HG03521 (cell line): ENCODE results near the gene CCDC12.
A peak's percentile ranks its signal among the peaks of the same experiment; 100 is the strongest.

Experiments used
- ATAC-seq: cut with Tn5 transposase; IDR thresholded peaks from one replicate; pipeline ENCODE4 v1.9.1; 2021; ENCODE audit warnings: mild to moderate bottlenecking, moderate library complexity; ENCODE audit not compliant: unreplicated experiment

Gene CCDC12

DNA sequence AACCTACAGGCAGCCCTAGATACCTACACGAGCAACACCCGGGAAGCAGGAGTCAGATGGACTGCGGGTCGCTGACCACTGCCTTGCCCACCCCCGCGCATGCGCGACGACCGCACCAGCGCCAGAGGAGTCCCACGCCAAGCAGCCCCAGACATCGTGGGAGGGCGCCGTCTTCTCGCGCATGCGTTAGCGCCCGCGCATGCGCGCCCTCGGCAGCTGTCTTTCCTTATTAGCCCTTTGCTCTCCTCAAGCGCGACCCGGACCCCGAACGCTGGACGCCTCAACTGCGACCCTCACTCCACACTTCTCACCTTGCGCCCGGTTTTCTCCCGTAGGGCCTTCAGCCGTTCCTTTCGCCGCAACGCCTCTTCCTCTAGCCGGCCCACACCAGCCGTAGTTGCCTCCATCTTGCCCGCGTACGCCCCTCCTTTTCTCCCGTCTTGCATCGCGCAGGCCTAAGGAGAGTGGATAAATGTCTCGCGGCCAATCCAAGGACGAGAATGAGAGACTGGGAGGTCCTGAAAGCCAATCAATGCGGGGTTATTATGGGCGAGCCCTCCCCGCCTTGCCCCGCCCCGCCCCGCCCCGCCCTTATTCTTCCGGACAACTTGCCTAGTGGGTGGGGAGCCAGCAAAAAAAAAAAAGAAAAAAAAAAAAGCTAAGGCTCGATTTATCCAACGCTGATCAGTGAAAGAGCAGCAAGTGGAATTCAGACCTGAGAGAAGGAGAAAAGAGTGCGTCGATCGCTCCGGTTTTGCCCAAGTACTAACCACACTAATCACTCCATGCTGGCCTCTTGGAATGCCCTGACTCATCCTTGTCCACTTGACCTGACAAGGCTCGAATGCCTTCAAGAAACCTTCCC lies at the start of gene CCDC12:
TSS of gene CCDC12 (minus strand) at position 420 of the 865 bp plus-strand sequence. CDS start at position 407, 13 bp downstream.
- ATAC-seq: peak; percentile 68

DNA sequence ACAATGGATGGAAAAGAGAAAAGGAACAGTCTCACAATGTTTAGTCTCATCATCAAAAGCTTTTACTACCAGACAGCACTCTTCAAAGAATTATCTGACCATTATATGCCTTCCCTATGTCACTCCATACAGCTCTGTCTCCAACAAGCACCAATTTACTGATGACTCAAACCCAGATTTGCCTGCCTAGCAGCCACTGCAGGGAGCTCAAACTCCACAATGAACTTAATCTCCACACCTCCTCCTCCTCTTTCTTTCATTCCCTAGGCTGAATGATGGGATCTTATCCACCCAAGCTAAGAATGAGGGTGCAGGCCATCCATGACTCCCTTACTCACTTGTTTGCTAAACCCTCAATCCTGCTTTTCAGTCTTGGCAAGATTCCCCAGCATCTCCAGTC lies 48.4 kb upstream of the CCDC12 start:
- no peak for ATAC-seq

DNA sequence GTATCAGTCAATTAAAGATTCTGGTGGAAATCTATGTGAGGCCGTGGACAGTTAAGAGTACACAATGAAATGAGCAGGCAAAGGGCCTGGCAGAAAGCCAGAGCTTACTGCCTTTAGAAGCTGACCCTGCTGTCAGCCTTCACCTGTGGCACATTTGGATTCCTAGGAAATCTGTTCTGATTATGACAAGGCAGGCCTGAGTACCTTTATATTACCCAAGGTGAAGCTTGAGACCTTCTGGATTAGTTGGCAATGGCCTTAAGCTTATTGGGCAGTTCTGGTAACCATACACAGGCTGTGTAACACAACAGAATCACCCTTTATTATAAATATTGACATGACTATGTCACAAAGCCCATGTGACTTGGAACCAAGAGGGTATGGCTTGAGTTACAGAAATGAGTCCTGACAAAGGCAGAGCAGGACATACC lies 46.1 kb upstream of the CCDC12 start:
- ATAC-seq: no peak

DNA sequence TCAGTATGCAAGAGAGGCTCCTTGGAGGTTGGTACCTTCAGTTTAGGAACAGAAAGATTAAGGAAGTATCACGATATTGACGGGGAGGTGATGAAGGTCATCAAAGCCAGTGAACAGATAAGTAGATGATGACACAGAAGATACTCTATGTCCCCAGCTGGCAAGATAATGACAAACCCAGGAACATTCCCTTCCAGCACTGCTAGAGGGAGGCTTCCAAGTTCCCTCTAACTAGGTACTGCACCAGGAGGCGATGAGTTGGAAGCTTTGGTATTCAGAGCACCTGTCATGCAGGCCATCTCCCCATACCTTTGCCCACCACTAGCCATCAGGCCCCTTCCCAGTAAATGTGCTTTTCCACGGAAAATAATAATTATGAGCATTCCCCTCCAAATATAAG lies 43.8 kb upstream of the CCDC12 start:
- ATAC-seq: no peak

DNA sequence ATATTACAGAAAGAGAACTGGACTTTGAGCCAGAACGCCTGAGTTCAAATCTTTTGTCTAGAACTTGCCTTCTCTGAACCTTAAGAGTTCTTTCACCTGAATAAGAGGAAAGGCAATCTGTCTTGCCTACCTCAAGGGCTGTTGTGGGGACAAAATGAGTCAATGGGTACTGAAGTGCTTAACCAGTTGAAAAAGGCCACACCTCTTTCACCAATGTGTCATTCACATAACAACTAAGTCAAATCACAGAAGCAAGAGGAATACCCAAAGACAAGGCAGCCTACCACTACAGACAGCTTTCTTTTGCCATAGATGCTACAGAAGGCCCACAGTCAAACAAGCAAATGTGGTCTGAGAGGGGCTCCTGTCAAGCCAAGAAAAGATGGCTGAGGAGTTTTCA lies 42.7 kb upstream of the CCDC12 start:
- no peak for ATAC-seq

DNA sequence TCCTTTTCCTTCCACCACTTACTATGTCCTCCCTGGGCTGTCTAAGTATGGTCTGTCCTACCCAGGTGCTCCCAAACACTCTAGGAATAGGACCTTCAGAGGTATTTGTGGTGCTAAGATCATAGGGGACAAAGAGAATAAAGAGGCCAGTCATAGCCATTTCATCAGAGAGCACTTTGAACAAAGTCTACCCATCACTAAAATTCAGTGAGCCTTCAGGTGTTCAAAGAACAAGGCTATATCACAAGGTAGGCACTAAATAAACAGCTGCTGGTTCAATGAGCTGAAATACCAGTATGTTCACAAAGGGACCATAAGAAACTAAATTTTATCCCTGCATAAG lies 41.7 kb upstream of the CCDC12 start:
- ATAC-seq: no peak

DNA sequence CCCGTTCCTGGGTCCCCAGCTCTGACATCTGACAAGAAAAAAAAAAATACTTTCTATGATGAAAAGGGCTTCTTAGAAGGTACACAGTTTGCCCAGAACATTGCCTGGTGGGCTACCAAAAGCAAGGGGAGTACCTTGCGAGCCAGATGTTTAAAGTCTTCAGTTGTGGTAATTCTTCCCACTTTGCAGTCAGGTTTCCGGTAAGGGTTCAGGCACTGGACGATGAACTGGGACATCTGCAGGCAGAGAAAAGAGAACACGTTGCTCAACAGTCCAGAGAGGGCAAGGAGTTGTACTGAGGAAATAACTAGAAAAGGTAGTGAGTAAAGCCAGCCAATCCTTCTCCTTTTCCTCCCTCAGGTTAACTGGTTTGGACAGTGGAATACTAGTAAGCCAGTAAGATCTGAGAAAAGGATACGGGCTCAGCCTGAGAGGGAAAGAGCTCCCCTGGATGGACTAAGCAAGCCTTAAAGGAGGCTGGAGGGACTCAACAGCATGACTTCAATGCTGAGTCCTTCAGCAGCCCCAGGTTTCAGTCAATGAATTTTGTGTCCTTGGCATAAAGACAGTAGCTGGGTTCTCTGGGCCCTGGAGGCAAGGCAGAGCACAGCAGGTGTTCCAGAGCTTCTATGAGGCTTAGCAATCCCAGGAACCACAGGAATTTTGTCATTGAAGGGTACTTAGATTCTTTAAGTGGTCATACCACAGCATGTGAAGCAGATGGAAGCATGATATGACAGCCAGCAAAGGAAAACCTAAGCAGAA lies 41.1 kb upstream of the CCDC12 start:
- ATAC-seq: no peak

DNA sequence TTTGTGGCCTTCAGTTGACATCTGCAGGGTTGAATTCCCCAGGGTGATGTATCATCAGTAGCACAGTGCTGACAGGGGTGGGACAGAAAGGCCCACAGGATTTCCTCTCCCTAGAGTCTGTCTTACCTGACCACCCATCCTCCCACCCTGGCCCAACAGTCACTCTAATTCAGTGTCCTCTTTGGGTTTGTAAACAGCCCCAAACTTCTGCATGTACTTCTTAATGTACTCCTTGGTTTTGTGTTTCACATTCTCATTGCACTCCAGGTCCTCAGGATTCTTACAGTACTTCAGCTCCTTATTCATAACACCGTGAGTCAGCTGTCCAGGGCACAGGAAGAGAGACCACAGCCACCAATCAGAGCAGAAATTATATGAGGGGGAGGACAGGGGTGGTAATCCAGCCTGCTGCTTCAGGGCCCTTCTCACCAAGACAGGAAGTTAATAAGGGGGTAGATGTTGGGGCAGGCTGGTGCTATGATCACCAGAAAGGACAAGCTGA lies 40.4 kb upstream of the CCDC12 start:
- ATAC-seq: no peak

DNA sequence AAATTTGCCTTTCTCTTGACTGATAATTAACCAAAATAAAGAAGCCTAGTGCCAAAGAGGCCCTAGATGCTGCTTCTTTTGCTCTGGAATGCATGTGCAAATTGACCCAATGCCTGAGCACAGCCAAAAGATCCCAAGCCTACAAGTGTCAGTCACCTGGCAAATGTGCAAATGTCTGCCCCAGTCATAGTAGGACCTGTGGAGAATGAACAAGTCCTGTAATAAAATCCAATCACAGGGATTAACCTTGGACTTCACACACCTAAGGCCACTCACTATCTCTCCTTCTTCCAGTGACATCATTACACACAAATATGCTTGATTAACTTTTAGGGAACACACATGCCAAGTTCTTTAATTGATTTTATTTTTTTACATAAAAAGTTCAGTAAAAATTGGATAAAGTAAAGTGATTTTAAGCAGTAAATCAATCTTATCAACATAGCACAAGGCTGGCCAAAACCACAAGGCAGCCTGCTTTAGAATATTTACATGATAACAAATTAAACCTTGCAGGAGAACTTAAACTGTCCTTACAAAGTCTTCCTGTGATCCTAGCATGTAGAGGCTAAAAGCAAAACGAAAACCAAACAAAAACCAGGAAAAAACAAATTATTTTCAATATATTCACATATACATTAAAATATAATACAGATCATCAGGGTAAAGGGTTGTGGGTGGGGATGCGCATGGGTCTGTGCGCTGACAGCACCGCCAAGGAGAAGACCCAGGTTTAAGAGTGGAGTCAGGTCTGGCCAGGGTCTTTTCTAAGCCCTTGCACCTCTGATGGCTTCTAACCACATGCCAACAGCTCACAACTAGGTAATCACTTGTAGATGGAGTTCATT lies 39.8 kb upstream of the CCDC12 start:
- ATAC-seq: no peak

DNA sequence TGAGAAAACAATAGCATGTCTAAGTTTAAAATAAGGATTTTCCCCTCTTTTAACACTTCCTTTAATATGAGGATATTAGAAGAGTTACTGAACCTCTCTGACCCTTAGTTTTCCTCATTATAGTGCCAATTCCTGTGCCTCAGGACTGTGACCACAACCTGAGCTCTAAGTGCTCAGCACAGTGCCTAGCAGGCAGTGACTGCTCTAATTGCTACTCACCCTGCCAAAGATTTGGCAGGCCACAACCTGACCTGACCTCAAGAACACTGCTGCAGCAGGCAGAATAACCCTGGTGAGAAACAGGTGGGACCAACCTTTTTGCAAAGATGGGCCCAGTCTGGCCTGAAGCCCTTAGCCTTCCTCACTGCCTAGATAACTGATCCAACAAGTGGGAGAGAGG lies 38.6 kb upstream of the CCDC12 start:
- ATAC-seq: no peak

DNA sequence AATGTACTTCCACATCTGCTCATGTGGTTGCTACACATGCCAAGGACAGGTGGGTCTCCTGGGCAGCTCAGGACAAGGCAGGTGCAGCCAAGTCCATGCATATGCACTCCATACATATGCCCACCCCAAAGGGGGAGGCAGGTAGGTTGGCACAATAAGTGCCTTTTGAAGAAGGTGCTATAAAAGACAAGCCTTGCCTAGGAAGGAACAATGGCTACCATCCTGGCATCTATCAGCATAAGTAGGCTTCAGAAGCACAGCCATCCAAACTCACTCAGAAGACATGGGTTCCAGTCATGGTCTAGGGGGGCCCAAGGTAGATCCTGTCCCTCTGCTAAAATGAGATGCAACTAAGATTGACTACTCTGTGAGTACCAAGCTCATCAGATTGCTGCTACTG lies 37.5 kb upstream of the CCDC12 start:
- no peak for ATAC-seq

DNA sequence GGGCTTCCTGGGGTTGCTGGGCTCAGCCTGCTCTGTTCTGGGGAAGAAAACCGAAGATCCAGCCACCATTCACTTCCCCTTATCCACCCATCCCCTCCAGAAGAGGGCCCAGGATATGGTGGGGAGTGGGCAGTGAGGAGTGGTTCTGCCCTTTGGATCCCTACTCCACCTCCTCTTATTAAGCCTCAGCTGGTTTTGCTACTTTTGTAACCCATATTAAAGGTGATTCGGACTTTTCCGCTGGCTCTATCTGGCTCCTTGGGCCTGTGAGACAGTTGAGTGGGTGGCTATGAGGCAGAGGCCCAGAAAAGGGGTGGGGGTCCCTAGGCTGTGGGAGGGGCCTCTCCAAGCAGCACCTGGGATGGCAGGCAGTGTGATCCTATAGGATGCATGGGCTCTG lies 36.7 kb upstream of the CCDC12 start:
- ATAC-seq: no peak

DNA sequence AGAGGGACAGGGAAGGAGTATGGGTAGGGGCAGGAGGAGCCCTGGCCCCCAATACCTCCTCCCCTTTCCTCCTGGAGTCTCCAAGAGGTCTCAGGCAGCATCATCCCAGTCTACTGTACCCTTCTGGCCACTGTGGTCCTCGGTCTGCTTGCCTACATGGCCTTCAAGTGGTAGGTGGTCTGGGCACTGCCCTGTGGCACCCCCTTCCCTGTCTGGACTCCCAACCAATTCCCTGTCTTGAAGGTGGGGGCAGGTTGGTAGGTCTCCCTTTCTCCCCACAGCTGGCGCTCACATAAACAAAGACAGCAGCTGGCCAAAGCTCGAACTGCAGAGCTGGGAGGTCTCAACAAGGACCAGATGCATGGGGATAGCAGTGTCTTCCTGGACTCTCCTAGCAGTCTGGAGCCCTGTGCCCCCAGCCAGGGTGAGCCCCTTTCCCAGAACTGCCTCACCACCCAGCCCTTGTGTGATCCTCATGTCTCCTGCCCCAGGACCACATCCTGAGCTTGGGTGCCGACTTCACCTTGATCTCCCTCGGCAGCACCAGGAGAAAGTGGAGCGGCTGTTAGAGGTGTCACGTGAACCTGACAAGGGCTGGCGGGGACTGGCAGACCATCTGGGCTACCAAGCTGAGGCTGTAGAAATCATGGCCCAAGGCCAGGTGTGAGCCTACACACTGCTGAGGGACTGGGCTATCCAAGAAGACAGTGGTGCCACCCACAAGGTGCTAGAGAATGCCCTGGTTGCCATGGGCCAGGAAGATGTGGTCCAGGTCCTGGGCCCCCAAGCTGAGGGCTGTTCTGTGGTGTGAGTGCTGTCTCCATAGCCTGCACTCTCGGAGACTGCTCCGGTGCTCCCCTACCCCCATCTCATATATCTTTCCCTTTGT lies 36.0 kb upstream of the CCDC12 start:
- no peak for ATAC-seq

DNA sequence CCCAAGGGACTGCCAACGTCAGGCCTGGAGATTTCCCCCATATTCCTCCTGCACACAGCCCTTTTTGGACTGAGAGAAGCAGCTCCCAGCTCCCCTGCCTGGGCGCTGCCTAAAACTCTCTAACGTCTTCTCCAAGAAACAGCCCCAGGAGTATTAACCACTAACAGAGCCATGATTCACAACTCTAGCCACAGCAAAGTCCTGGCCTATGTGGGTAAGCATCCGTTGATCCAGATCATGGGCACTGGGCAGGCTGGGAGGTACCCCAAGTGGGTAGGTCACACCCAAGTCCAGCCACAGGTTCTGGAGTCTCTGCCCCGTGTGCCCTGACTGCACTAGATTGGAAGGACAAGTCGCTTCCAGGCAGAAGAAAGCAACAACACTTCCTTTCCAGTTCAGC lies 34.8 kb upstream of the CCDC12 start:
- no peak for ATAC-seq

DNA sequence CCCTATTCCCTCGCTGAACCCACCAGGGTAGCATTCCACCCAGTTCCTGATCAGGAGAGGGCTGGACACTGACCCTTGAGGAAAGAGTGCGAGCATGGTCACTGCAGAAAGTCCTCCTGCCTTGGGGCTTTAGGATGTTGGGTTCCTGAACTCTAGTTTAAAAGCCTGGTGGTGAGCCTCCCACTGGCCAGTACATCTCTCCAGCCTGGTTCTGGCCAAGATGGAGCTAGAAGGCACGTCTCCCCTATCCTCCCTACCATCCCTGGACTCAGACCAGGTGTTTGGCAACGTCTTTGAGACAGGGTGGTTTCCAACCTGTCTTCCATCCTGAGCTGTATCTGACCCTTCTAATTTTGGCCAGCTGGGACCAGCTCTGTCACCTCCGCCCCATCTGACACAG lies 34.4 kb upstream of the CCDC12 start:
- ATAC-seq: no peak

DNA sequence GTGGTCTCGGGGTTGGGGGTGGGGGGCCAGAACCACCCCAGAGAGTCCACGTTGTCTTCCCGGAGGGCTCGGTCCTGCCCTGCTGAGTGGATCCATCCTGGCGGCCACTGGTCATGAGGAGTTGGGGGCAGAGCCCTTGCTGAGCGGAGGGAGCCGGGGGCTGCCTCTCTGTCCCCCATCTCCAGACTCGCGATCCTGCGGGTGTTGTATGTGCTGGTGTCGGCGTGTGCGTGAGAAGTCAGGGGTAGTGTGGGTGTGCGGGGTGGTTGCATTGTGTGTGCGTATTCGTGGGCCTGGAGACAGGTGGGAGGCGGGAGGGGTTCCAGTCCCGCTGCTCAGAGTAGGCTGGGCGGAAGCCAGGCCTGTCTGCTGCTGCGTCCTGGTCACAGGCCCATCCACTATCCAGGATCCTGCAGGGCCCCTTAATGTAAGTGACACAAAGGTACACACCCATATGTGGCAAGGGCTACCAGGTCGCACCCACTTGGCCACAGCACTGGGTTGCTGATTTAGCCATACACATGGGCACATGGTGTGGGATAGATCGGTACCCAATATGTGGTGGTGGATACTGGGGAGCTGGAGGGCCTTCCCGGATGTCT lies 33.7 kb upstream of the CCDC12 start:
- no peak for ATAC-seq

DNA sequence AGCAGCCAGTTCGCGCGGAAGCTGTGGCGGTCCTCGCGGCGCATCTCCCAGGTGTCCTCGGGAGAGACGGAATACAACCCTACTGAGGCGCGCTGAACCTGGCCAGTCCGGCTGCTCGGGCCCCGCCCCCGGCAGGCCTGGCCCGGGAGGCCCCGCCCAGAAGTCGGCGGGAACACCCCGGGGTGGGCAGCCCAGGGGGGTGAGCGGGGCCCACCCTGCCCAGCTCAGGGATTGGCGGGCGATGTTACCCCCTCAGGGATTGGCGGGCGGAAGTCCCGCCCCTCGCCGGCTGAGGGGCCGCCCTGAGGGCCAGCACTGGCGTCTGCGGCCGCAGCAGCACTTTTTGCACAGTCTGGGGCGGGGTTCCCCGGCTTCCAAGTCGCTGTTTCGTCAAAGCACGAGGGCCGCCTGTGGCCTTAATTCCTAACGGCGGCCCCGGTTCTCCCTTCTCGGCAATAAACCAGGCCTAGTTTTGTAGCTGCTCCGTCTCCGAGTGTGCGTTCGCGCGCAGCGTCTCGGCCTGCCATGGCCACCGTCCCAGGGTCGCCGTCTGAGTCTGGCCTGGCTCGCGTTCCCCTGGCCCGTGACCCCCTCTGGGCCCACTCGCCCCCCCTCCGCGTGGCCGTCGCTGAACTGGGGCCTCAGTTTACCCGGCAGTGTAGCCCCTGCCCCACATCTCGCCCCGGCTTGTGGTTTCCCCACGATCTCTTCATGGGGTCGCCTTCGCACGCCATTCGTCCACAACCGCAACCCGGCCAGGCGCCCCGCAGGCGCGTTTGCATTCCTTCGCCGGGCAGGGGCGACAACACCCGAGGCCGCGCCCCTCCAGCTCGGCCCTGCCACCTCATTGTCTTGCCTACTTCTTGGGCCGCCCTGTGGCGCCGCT lies 32.9 kb upstream of the CCDC12 start:
- ATAC-seq: peak; percentile 85

DNA sequence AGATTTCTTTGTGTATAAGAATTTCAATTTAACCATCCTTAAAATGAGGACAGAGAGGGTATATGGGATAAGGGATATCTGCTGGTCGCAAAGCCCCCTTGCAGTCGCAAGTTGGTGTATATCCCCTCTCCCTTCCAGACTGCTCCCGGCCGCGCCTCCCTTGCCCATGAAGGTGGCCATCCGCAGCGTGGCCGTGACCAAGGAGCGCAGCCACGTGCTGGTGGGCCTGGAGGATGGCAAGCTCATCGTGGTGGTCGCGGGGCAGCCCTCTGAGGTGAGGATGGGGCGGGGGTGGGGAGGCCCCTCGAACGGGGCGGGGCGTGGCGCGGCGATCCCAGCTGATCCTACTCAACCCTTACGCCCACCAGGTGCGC lies 32.3 kb upstream of the CCDC12 start:
- no peak for ATAC-seq

DNA sequence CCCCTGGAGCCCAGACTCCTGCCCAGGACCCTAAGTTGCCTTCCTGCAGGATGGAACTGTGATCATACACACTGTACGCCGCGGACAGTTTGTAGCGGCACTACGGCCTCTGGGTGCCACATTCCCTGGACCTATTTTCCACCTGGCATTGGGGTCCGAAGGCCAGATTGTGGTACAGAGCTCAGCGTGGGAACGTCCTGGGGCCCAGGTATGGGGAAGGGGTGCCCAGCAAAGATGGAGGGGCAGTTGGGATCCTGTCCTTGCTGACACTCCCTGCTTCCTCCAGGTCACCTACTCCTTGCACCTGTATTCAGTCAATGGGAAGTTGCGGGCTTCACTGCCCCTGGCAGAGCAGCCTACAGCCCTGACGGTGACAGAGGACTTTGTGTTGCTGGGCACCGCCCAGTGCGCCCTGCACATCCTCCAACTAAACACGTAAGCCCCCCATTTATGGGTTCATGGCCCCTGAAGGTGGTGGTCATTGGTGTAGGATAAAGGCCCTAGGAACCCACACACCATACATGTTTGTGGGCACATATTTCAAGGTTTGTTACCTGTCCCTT lies 31.8 kb upstream of the CCDC12 start:
- no peak for ATAC-seq
